ENCODE results near the gene RPS18.

- TF ChIP-seq ARNT (IDR thresholded peaks at IDR 0.05) (no peak), FOXM1 (IDR thresholded peaks at IDR 0.05; ENCODE audit: borderline replicate concordance) (no peak), PKNOX1 (IDR thresholded peaks at IDR 0.05) (no peak), SUZ12 (IDR thresholded peaks at IDR 0.05) (no peak), HDGF (IDR thresholded peaks at IDR 0.05; ENCODE audit: borderline replicate concordance) (no peak), ELF4 (IDR thresholded peaks at IDR 0.05) (no peak), LEF1 (IDR thresholded peaks at IDR 0.05; ENCODE audit: borderline replicate concordance) (no peak), TARDBP (IDR thresholded peaks at IDR 0.05) (no peak), CTBP1 (IDR thresholded peaks at IDR 0.05; ENCODE audit: borderline replicate concordance) (no peak)
Observed at GRCh38 chr6:33313105-33313708, 41.3 kb downstream of the RPS18 start.

All from HEK293T (cell line).